ENCODE data around the gene INPP5A.

INPP5A gene

DNA sequence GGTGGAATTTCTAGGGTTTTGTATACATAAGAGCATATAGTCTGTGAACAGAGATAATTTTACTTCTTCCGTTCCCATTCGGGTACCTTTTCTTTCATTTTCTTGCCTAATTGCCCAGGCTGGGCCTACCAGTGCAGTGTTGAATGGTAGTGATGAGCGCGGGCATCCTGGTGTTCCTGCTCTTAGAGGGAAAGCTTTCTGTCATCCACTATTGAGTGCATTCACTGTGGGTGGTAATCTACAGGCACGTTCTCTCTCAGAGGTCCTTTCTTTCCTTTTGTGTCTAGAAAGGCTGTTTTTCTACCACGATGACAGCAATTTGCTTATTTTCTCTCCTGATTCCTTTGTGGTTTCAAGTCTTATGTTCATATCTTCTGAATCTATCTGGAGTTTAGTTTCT lies 65.0 kb downstream of the INPP5A start:
- no peak for DNase-seq

DNA sequence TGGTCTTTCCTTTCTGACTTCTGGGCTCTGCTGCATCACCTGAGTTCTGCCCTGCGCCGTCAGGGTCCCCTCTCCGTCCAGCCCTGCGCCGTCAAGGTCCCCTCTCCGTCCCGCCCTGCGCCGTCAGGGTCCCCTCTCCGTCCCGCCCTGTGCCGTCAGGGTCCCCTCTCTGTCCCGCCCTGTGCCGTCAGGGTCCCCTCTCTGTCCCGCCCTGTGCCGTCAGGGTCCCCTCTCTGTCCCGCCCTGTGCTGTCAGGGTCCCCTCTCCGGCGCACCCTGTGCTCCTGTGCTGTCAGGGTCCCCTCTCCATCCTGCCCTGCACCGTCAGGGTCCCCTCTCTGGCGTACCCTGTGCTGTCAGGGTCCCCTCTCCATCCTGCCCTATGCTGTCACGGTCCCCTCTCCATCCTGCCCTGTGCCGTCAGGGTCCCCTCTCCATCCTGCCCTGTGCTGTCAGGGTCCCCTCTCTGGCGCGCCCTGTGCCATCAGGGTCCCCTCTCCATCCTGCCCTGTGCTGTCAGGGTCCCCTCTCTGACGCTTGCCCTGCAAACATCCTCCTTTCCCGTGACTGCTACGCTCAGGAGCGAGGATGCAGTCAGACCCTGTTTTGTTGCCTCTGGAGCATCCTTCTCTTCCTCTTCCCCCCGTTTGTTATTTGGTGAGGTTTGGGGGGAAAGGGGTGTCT lies 66.4 kb downstream of the INPP5A start:
- DNase-seq: no peak

DNA sequence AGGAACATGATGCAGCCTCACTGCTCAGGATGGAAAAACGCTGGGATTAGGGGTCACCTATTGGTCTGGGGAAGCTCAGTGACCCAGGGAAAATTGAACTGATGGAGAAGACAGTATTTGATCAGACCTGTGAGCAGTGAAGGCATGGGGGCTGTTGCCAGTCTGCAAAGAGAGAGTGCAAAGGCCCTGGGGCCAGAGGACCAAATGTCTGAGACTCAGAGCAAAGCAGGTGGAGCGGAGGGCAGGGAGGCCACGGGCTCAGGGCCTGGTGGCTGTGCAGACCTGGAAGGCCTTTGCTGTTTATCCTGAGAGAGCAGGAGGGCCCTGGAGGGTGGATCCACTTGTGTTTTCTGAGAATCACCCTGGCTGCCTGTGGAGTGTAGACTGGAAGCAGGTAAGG lies 67.1 kb downstream of the INPP5A start:
- no peak for DNase-seq

- no peak for DNase-seq
Observed at GRCh38 chr10:132605390-132605789, 67.8 kb downstream of the INPP5A start.

DNA sequence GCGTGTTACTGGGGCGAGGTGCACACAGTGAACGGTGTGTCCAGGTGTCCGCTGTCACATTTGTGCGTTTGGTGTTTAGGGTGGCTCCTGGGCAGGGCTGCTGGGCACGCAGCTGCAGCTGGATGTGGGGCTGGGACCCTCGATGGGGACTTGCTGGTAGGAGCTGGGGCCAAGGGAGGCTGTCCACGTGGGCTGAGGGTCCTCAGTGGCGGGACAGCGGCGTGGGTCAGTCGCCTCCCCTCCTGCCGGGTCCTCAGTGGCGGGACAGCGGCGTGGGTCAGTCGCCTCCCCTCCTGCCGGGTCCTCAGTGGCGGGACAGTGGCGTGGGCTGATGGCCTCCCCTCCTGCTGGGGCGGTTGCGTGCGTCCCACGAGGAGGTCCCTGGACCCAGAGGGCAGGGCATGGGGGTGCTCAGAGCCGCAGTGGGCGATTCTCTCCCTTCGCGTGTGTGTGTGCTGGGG lies 68.5 kb downstream of the INPP5A start:
- DNase-seq: no peak

- DNase-seq: no peak
Observed at GRCh38 chr10:132606536-132607316, 69.1 kb downstream of the INPP5A start.

GRCh38 chr10:132607491-132607890 lies 69.9 kb downstream of the INPP5A start:
- DNase-seq: no peak

- no peak for DNase-seq
Observed at GRCh38 chr10:132607961-132608495, 70.4 kb downstream of the INPP5A start.

- no peak for DNase-seq
Observed at GRCh38 chr10:132608511-132609195, 71.1 kb downstream of the INPP5A start.

DNA sequence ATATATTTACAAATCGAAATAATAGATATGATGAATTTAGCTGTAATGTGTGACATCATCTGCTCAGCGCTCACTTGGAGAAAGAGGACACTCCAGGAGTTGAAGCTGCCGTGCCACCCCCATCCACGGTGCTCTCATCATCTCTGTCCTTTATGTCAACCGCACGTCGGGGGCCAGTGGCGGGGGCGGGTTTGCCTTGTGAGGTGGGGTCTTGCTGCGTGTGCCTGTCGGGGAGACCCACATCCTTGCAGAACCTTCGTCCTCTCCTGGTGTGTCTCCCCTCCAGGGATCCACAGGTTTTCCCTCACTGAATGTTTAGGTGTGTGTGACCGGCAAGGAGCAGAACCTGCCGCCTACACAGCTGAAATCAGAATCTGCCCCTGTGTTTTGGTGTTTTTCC lies 71.6 kb downstream of the INPP5A start:
- DNase-seq: no peak

GRCh38 chr10:132610071-132610701 lies 72.6 kb downstream of the INPP5A start:
- DNase-seq: no peak

DNA sequence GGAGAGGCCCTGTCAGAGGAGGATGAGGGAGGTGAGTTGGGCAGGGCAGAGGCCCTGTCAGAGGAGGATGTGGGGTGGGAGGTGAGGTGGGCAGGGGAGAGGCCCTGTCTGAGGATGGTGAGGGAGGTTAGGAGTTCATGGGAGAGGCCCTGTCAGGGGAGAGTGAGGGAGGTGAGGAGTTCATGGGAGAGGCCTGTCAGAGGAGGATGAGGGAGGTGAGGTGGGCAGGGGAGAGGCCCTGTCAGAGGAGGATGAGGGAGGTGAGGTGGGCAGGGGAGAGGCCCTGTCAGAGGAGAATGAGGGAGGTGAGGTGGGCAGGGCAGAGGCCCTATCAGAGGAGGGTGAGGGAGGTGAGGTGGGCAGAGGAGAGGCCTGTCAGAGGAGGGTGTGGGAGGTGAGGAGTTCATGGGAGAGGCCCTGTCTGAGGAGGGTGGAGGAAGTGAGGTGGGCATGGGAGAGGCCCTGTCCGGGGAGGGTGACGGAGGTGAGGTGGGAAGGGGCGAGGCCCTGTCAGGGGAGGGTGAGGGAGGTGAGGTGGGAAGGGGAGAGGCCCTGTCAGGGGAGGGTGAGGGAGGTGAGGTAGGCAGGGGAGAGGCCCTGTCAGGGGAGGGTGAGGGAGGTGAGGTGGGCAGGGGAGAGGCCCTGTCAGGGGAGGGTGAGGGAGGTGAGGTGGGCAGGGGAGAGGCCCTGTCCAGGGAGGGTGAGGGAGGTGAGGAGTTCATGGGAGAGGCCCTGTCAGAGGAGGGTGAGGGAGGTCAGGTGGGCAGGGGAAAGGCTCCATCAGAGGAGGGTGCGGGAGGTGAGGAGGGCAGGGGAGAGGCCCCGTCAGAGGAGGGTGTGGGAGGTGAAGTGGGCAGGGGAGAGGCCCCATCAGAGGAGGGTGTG lies 73.7 kb downstream of the INPP5A start:
- DNase-seq: no peak

DNA sequence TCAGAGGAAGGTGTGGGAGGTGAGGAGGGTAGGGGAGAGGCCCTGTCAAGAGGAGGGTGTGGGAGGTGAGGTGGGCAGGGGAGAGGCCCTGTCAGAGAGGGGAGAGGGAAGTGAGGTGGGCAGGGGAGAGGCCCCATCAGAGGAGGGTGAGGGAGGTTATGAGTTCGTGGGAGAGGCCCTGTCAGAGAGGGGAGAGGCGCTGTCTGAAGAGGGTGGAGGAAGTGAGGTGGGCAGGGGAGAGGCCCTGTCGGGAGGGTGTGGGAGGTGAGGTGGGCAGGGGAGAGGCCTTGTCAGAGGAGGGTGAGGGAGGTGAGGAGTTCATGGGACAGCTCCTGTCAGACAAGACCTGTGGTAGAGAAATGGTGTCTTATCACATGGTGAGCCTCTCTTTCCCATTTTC lies 74.4 kb downstream of the INPP5A start:
- DNase-seq: no peak

DNA sequence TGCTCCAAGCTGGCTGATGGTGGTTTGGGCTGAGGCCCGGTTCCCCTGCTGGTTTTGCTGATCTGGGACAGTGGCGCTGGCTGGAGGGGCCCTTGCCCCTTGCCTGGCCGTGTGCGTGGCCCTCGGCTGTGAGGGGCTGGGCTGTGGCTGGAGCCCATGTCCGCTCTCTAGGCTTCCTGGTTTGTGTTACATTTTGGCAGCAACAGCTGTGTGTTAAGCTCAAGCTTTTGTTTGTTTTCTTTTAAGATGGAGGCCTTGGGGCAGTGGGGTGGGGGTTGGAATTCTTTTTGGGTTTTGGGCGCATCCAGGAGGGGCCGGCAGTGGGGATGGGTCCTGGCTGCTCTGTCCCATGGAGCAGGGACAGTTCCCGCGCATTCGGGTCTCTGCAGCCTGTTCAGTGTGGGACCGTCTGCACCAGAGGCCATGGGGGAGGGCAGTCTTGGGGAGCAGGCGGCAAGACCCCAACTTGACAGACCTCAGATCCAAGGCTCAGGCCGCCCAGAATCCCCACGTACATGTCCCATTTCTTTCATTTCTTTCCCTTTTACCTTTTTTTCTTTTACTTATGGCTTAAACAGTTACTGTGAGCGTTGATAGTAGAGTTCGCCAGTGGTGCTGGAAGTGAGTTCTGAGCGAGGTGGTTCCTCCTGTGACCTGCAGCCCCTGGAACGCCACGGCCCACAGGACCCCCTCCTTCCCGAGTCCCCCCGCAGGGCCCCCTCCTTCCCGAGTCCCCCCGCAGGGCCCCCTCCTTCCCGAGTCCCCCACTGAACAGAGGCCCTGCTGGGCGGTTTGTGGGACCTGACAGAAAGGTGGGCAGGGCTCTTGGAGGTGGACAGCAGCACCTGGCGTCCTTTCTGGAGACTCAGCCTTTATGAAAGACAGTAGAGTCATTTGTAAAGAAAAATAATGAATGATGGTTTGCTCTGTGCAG lies 75.3 kb downstream of the INPP5A start:
- no peak for DNase-seq

- DNase-seq: no peak
Observed at GRCh38 chr10:132613566-132614348, 76.2 kb downstream of the INPP5A start.

- DNase-seq: no peak
Observed at GRCh38 chr10:132614431-132615340, 77.1 kb downstream of the INPP5A start.

DNA sequence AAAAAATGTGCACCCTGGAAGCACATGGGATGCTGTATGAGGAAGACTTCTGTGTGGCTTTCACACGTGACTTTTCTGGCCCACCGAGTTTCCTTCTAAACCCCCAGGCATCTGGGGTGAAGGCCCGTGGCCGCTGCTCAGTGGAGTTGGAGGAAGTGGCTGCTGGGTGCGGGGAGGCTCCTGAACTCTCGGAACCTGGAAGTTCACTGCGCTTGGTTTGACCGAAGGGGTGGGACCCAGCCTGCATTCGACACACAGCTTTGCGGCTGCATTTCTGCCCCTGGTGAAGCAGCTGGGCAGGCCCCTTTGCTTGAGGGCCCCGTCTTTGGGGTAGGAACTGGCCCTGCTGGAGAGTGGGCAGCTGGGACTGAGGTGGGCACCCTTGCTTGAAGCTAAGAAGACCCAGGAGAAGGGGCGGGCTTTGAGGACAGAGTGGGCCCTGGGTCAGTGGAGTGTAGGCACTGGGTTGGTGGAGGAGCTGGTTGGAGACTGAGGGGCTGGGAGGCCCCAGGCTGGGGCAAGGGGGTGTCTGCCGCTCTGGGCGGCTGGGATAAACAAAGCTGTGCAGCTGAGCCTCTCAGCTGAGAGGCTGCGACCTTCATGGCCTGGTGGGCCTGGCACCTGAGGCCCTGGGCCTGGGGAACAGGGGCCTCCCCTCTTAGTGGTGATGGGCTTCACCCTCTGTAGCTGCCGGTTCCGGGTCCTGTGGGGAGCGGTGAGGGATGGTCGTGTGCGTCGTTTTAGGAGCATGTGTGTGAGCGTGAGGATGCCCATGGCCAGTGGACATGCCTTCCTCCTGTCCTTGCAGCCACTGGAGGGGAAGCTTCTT lies 78.0 kb downstream of the INPP5A start:
- no peak for DNase-seq
